Measurements from ENCODE around the gene SUGCT.

The SUGCT gene

DNA sequence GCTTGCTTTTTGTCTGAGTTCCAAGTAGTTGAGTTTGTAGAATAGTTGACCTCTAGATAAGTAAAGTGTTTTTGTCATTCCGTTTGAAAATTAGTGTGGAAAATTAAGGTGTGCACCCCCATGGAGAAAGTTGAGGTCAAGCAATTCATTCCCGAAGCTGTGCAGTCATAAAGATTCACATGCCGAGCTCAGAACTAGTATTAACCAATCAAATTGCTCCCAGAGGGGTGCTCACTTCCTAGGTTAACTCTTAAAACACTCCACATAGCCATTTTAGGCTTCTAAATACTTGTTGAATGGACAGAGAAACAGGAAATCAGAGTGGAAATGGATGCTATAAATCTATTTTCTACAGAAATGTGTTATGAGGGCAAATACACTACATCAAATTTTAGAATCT lies 638.9 kb downstream of the SUGCT start:
- TF ChIP-seq, protein P1, sequence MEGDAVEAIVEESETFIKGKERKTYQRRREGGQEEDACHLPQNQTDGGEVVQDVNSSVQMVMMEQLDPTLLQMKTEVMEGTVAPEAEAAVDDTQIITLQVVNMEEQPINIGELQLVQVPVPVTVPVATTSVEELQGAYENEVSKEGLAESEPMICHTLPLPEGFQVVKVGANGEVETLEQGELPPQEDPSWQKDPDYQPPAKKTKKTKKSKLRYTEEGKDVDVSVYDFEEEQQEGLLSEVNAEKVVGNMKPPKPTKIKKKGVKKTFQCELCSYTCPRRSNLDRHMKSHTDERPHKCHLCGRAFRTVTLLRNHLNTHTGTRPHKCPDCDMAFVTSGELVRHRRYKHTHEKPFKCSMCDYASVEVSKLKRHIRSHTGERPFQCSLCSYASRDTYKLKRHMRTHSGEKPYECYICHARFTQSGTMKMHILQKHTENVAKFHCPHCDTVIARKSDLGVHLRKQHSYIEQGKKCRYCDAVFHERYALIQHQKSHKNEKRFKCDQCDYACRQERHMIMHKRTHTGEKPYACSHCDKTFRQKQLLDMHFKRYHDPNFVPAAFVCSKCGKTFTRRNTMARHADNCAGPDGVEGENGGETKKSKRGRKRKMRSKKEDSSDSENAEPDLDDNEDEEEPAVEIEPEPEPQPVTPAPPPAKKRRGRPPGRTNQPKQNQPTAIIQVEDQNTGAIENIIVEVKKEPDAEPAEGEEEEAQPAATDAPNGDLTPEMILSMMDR (conservative IDR thresholded peaks at IDR 0.05) = no peak
- H3K27ac ChIP-seq = no peak overlapping the region

DNA sequence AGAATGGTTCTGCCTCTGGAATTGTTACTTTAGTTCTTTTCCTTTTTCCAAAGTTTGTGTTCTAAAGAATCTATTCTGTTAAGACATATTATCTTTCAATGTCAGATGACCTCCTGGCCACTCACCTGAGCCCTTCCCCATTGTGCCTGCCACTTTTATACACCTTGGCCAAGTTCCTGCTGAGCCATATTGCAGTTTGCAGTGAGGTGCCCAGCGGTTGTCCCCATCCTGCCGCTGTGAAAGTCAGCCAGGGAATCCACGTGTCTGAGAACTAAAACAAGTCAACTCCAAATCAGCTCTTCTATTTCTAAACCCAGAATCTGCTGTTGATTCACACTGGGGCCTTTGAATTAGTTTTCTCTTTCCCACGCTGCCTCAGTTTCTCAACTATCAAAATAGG lies 641.1 kb downstream of the SUGCT start:
- TF ChIP-seq, protein P1 (conservative IDR thresholded peaks at IDR 0.05) = no peak
- no peak overlapping the region for H3K27ac ChIP-seq

- TF ChIP-seq, protein P1 (conservative IDR thresholded peaks at IDR 0.05) = no peak
- no peak overlapping the region for H3K27ac ChIP-seq
These were observed 643.0 kb downstream of the SUGCT start for GRCh38 chr7:40777730-40778312.

DNA sequence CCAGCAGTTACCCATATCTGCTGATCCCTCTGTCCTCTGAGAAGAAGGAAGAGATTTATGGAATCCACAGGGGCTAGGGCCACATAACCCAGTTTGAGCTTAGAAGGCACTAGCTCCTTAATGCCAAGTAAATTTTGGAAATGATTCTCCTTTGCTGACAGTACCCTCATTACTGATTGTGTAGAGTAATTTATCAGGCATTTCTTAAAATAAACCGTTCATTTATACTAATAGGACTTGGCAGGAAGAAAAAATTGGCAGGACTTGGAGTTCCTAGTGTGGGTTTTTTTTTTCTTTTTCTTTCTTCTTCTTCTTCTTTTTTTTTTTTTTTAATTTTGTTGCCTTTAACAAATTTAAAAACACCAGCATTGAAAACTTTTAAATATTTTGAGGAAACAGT lies 645.7 kb downstream of the SUGCT start:
- TF ChIP-seq, protein P1 (conservative IDR thresholded peaks at IDR 0.05) = no peak
- H3K27ac ChIP-seq = no peak overlapping the region

DNA sequence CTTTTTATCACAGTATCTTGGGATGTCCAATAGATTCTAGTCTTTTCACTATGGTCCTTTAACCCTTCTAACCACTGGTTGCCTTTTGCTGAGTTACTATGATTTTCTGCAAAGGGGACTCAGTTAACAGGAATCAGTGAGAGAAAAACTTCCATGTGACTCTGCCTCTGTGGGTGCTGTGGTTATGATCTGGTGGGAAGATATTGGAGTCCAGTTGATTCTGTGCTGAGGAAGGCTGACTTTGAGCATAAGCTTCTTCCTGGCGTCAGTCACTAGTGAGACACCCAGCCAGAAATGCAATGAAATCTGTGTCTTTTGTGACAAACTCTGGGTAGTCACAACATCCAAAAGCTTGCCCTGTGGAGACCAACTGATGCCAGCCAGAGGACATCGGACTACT lies 648.0 kb downstream of the SUGCT start:
- no peak overlapping the region for H3K27ac ChIP-seq
- TF ChIP-seq, protein P1 (conservative IDR thresholded peaks at IDR 0.05) = no peak

DNA sequence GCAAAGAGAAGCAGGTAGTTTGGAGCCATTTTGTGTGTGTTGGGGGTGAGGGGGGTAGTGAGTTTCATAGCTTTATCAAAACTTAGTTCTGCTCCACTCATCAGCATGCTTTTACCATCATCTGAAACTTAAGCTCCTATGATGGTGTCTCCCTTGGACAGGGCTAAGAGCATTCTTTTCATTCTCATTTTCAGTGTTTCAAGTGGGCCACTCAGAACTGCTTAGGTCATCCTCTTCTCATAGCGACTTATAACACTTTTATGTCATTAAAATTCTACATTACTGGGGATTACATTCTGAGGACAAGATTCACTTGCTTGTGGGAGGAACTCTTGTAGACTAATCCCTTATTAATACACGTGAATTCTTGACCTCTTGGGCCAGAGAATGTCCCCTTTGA lies 649.4 kb downstream of the SUGCT start:
- no peak overlapping the region for H3K27ac ChIP-seq
- TF ChIP-seq, protein P1 (conservative IDR thresholded peaks at IDR 0.05) = no peak

GRCh38 chr7:40786909-40787308 lies 652.1 kb downstream of the SUGCT start:
- TF ChIP-seq, protein P1 (conservative IDR thresholded peaks at IDR 0.05) = no peak
- no peak overlapping the region for H3K27ac ChIP-seq
